DOHH2 (cell line): Measurements from ENCODE around the gene CD3E.

Experiments used
- H3F3A ChIP-seq: fragments of 200-600 bp; sonication (generic), shearing (Covaris generic); 2 replicates; pipeline ENCODE4 v1.6.0; 2016; ENCODE audit warnings: antibody characterized with exemption, mild to moderate bottlenecking; ENCODE audit not compliant: control insufficient read depth, insufficient read depth
- H3K27ac ChIP-seq: fragments of 200-600 bp; sonication (generic); 2 replicates; pipeline ENCODE4 v1.5.1; 2014; ENCODE audit warnings: low read depth, mild to moderate bottlenecking, low read length, moderate library complexity
- H3K27me3 ChIP-seq: fragments of 200-600 bp; sonication (generic); 2 replicates; pipeline ENCODE4 v1.6.1; 2014; ENCODE audit warnings: mild to moderate bottlenecking, low read length, mixed read lengths; ENCODE audit not compliant: control insufficient read depth
- H3K36me3 ChIP-seq: fragments of 200-600 bp; sonication (generic); 2 replicates; pipeline ENCODE4 v1.6.1; 2014; ENCODE audit warnings: mild to moderate bottlenecking, low read length, moderate library complexity, mixed read lengths; ENCODE audit not compliant: control insufficient read depth
- H3K4me1 ChIP-seq: fragments of 200-600 bp; sonication (generic); 2 replicates; pipeline ENCODE4 v1.6.1; 2014; ENCODE audit warnings: mild to moderate bottlenecking, low read length, mixed read lengths; ENCODE audit not compliant: control insufficient read depth
- H3K4me2 ChIP-seq: fragments of 200-600 bp; sonication (generic); 2 replicates; pipeline ENCODE4 v1.6.0; 2014; ENCODE audit warnings: mild to moderate bottlenecking, low read length, moderate library complexity
- H3K4me3 ChIP-seq: fragments of 200-600 bp; sonication (generic); 2 replicates; pipeline ENCODE4 v1.5.1; 2014; ENCODE audit warnings: mild to moderate bottlenecking, low read length, mixed read lengths
- H3K79me2 ChIP-seq: fragments of 200-600 bp; sonication (generic); 2 replicates; pipeline ENCODE4 v1.6.1; 2014; ENCODE audit warnings: mild to moderate bottlenecking, low read length, mixed read lengths; ENCODE audit not compliant: control insufficient read depth
- H3K9me2 ChIP-seq: fragments of 200-600 bp; sonication (generic); replicated peaks from 2 replicates; pipeline ENCODE4 v1.6.1; 2014; ENCODE audit warnings: mild to moderate bottlenecking, low read length, mixed read lengths; ENCODE audit not compliant: control insufficient read depth
- H3K9me3 ChIP-seq: fragments of 200-600 bp; sonication (generic); 2 replicates; pipeline ENCODE4 v1.6.1; 2014; ENCODE audit warnings: antibody characterized with exemption, low read length, mixed read lengths; ENCODE audit not compliant: control insufficient read depth, insufficient read depth
- H4K20me1 ChIP-seq: fragments of 200-600 bp; sonication (generic); 2 replicates; pipeline ENCODE4 v1.6.0; 2014; ENCODE audit warnings: low read depth, mild to moderate bottlenecking, antibody characterized with exemption, low read length, moderate library complexity; ENCODE audit not compliant: control insufficient read depth, insufficient read depth
- EZH2phosphoT487 ChIP-seq: fragments of 200-600 bp; sonication (generic); IDR thresholded peaks from 2 replicates; pipeline ENCODE4 v1.6.1; 2017; ENCODE audit warnings: borderline replicate concordance, mild to moderate bottlenecking, antibody characterized with exemption, low read length, moderate library complexity, mixed read lengths
- TF ChIP-seq, protein P1 (sequence below): fragments of 200-600 bp; sonication (generic); IDR thresholded peaks from one replicate; pipeline ENCODE4 v1.5.1; 2014; ENCODE audit warnings: antibody characterized with exemption, mild to moderate bottlenecking, low read depth, low read length; ENCODE audit not compliant: poor library complexity, severe bottlenecking

The CD3E gene

DNA sequence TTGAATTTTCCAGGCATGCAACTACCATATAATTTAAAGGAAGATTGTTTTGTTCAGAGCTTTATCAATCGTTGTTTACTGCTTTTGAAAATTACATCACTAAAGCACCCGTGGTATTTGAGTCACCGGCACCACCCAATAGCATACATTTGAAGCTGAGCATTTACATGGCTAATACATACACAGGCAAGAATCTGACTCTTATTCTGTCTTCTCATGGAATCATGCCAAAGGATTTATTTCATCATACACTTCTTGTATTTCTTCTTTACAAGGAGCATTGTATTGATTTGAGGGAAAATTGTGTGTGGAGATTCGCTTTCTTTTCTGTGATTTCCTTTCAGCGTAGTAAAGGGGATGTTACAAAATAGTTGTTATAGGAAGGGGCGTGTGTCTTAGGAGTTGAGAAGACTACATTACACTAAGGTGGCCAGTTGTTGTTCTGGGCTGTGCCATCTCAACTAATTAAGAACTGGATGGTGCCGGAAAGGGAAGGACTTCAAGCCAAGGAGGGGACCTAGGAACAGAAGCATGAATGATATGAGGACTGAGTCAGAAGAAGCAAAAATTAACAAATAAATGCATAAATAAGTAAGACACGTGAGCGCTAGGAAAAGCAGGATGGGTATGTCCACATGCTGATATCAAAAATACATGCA is 12.9 kb upstream of the CD3E start:
- H3K79me2 ChIP-seq: no peaks in the 10 kb centered on the region
- H3K27me3 ChIP-seq: no peaks in the 10 kb centered on the region
- H3F3A ChIP-seq: no peaks in the 10 kb centered on the region; the same call in 1 of the 2 replicates
- H3K4me2 ChIP-seq: no peak overlapping the region
- no peaks in the 10 kb centered on the region for H3K36me3 ChIP-seq
- no peak overlapping the region for H3K27ac ChIP-seq
- no peaks in the 10 kb centered on the region for H3K9me2 ChIP-seq
- H4K20me1 ChIP-seq: no peaks in the 10 kb centered on the region
- no peak overlapping the region for H3K4me3 ChIP-seq
- peaks cover 30% of the 10 kb centered on the region for H3K4me1 ChIP-seq
- TF ChIP-seq, protein P1, sequence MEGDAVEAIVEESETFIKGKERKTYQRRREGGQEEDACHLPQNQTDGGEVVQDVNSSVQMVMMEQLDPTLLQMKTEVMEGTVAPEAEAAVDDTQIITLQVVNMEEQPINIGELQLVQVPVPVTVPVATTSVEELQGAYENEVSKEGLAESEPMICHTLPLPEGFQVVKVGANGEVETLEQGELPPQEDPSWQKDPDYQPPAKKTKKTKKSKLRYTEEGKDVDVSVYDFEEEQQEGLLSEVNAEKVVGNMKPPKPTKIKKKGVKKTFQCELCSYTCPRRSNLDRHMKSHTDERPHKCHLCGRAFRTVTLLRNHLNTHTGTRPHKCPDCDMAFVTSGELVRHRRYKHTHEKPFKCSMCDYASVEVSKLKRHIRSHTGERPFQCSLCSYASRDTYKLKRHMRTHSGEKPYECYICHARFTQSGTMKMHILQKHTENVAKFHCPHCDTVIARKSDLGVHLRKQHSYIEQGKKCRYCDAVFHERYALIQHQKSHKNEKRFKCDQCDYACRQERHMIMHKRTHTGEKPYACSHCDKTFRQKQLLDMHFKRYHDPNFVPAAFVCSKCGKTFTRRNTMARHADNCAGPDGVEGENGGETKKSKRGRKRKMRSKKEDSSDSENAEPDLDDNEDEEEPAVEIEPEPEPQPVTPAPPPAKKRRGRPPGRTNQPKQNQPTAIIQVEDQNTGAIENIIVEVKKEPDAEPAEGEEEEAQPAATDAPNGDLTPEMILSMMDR: no peak
- no peak for TF ChIP-seq EZH2phosphoT487
- no peaks in the 10 kb centered on the region for H3K9me3 ChIP-seq

DNA sequence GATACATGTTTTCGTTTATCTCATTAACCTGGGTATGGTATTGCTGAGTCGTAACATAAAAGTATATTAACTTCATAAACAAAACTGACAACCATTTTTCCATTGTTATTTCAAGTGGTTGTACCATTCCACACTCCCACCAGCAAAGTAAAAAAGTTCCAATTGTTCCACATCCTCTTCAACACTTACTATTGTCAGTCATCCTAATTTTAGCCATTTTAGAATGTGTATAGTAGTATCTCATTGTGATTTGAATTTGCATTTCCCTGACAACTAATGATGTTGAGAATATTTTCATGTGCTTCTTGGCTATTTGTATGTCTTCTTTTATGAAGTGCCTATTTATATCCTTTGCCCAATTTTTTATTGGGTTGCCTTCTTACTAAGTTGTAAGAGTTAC is 10.5 kb upstream of the CD3E start:
- Histone ChIP-seq H3K4me1 (peaks cover 24% of the 10 kb centered on the region), H4K20me1 (no peaks in the 10 kb centered on the region), H3F3A (no peaks in the 10 kb centered on the region; the same call in 1 of the 2 replicates), H3K9me2 (no peaks in the 10 kb centered on the region), H3K4me2 (no peak overlapping the region; the same call in 1 of the 2 replicates), H3K4me3 (no peak overlapping the region), H3K27me3 (no peaks in the 10 kb centered on the region), H3K27ac (no peak overlapping the region), H3K9me3 (no peaks in the 10 kb centered on the region), H3K79me2 (no peaks in the 10 kb centered on the region), H3K36me3 (no peaks in the 10 kb centered on the region)
- no peak for TF ChIP-seq EZH2phosphoT487
- TF ChIP-seq, protein P1: no peak

DNA sequence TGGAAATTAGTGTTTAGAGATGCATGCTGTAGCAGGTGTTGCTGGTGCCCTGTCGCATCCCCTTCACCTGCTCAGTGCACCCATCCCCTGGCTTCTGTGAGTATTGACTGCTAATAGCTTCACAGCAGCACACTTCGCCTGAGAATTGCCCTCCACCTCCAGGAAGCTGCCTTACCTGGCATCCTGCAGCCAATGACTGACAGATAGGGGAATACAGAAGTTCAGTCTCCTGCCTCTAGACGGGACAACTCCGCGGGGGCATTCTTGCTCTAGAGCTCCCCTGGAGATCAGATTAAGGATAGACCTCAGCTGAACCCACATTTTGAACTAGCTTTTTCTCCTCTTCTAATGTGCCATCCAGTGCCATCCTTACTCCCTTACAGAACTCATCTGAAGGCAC is 9.3 kb upstream of the CD3E start:
- no peak for TF ChIP-seq EZH2phosphoT487
- TF ChIP-seq, protein P1: no peak
- Histone ChIP-seq H3K79me2 (no peaks in the 10 kb centered on the region), H3K27ac (no peak overlapping the region), H3K9me3 (no peaks in the 10 kb centered on the region), H3K4me1 (peaks cover 24% of the 10 kb centered on the region), H3K36me3 (no peaks in the 10 kb centered on the region), H3K4me2 (no peak overlapping the region), H3K4me3 (no peak overlapping the region), H3K9me2 (no peaks in the 10 kb centered on the region), H4K20me1 (no peaks in the 10 kb centered on the region), H3K27me3 (no peaks in the 10 kb centered on the region), H3F3A (no peaks in the 10 kb centered on the region)
